ENCODE measurements around the gene MYH7. TPM values are rescaled to one million over a fixed set of nuclear protein-coding genes. Genes with fewer than 3 reads are reported as not detected.

Gene MYH7
- total RNA-seq, 2 donors from 2014 or later = 0.05 to 0.56 TPM

- peaks cover 18% of the 10 kb centered on the region for H3K27me3 Mint-ChIP-seq (ENCODE audit: low read depth)
- H3K4me1 Mint-ChIP-seq (ENCODE audit: low read depth) = peaks cover 10% of the 10 kb centered on the region
- no peaks in the 10 kb centered on the region for H3K36me3 Mint-ChIP-seq (ENCODE audit: insufficient read depth in 2 of 2)
- no peaks in the 10 kb centered on the region for H3K9me3 Mint-ChIP-seq
- H3K27ac Mint-ChIP-seq = no peak overlapping the region
- ATAC-seq (replicated peaks in 1 of 2) (no peak), DNase-seq (no peak)
- no peak overlapping the region for H3K4me3 Mint-ChIP-seq
Observed at GRCh38 chr14:23443881-23444280, 8.4 kb upstream of the MYH7 start.

DNA sequence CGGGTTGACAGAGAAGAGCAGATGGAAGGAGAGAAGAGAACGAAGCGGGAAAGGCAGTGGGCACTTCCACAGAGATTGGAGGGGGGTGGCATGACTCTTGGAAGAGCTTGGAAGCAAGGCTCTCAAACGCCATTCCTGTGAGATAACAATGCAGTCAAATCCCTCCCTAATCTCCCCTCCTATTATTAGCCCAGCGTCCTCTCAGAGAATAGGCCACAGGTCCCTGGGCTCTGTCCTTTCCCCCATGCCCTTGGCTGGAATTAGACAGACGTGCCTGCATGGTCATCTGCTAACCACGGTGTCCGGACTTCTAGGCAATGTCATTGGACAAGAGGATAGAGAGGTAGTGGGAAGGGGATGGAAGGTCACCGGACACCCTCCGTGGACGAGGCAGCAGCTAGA is 8.0 kb upstream of the MYH7 start:
- Mint-ChIP-seq H3K36me3 (ENCODE audit: insufficient read depth in 2 of 2) (no peaks in the 10 kb centered on the region), H3K27me3 (ENCODE audit: low read depth) (peaks cover 18% of the 10 kb centered on the region), H3K4me1 (ENCODE audit: low read depth) (peaks cover 10% of the 10 kb centered on the region), H3K9me3 (no peaks in the 10 kb centered on the region), H3K4me3 (no peak overlapping the region), H3K27ac (no peak overlapping the region)
- DNase-seq (no peak), ATAC-seq (replicated peaks in 1 of 2) (no peak)

DNA sequence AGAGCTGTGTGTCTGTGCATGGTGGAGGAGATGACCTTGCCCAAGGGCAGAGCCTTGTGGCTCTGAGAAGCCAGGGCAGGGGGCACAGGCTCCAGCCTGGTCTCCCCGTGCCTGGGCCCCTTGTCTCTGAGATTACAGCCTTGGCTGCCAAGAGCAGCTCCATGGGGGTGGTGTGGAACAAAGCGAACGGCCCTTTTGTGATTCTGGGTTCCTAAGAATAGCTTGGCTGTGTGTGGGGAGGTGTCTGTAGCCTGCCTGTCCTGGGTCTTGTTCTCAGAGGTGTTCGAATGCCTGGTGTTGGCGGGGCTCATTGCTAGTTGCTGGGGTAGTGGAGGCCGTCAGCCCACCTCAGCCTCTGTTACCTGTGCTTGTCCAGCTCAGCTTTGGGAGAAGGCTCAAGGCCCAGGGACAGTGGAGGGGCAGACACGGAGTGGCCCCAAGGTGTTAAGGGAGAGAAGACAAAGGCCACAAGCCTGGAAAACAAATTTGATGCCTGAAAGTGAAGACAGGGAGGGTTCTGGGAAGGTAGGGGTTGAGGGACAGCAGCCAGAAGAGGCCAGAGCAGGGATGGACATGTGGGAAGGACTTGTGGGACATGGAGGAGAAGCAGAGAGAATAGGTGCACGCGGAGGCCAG is 7.4 kb upstream of the MYH7 start:
- ATAC-seq (replicated peaks in 1 of 2) (no peak), DNase-seq (no peak)
- H3K27me3 Mint-ChIP-seq (ENCODE audit: low read depth) = peaks cover 18% of the 10 kb centered on the region
- no peak overlapping the region for H3K4me3 Mint-ChIP-seq
- no peaks in the 10 kb centered on the region for H3K36me3 Mint-ChIP-seq (ENCODE audit: insufficient read depth in 2 of 2)
- no peaks in the 10 kb centered on the region for H3K9me3 Mint-ChIP-seq
- no peak overlapping the region for H3K27ac Mint-ChIP-seq
- peaks cover 5% of the 10 kb centered on the region for H3K4me1 Mint-ChIP-seq (ENCODE audit: low read depth)

DNA sequence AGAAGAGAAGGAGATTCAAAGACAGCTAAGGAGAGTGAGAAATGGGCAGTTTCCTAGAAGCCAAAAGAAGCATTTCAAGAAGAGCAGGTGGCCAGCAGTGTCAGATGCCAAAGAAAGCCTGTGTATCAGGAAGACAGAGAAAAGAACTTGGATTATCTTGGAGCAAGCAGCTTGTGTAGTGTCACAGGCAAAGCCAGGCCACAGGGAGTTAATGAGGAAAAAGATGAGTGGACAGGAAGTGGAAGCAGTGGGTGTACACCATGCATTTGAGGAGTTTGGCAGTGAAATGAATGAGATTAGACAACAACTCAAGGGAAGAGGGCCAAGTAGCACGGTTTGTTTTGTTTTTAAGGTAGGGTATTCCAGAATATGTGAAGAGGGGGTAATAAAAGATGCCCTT is 5.6 kb upstream of the MYH7 start:
- no peaks in the 10 kb centered on the region for H3K36me3 Mint-ChIP-seq (ENCODE audit: insufficient read depth in 2 of 2)
- no peak overlapping the region for H3K4me3 Mint-ChIP-seq
- peaks cover 18% of the 10 kb centered on the region for H3K27me3 Mint-ChIP-seq (ENCODE audit: low read depth)
- ATAC-seq (replicated peaks in 1 of 2) = no peak
- H3K4me1 Mint-ChIP-seq (ENCODE audit: low read depth) = no peaks in the 10 kb centered on the region
- no peaks in the 10 kb centered on the region for H3K9me3 Mint-ChIP-seq
- no peak for DNase-seq
- H3K27ac Mint-ChIP-seq = no peak overlapping the region

DNA sequence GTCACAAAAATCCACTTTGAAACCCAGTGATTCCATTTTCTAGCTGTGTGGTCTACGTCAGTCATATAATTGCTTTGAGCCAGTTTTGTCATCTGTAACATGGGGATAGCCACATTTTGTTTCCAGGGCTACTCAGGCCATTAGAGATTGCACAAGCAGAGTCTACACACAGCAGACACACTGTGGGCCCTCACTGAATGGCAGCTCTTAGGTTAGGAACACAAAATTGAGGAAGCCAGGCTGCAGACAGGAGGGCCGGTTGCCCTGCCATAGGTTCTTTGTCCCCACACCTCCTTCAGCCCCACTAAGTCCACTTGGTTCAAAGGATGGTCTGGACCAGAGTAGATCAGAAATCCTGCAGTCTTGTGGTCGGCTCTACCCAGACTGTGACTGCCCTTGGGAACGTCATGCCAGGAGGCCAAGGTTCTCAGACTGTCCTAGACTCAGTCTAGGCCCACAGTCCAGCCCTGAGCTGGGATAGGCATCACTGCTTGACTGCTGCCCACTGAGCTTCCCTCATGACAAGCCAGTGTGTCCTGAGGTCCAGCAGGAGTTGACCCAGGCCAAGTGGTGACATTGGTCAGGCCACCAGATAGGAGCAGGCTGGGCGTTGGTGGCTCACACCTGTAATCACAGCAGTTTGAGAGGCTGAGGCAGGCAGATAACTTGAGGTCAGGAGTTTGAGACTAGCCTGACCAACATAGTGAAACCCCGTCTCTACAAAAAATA is 3.8 kb upstream of the MYH7 start:
- Mint-ChIP-seq H3K27me3 (ENCODE audit: low read depth) (peaks cover 27% of the 10 kb centered on the region), H3K36me3 (ENCODE audit: insufficient read depth in 2 of 2) (no peaks in the 10 kb centered on the region), H3K4me3 (no peak overlapping the region), H3K27ac (no peak overlapping the region), H3K9me3 (no peaks in the 10 kb centered on the region), H3K4me1 (ENCODE audit: low read depth) (no peaks in the 10 kb centered on the region)
- no peak for DNase-seq
- no peak for ATAC-seq (replicated peaks in 1 of 2)

DNA sequence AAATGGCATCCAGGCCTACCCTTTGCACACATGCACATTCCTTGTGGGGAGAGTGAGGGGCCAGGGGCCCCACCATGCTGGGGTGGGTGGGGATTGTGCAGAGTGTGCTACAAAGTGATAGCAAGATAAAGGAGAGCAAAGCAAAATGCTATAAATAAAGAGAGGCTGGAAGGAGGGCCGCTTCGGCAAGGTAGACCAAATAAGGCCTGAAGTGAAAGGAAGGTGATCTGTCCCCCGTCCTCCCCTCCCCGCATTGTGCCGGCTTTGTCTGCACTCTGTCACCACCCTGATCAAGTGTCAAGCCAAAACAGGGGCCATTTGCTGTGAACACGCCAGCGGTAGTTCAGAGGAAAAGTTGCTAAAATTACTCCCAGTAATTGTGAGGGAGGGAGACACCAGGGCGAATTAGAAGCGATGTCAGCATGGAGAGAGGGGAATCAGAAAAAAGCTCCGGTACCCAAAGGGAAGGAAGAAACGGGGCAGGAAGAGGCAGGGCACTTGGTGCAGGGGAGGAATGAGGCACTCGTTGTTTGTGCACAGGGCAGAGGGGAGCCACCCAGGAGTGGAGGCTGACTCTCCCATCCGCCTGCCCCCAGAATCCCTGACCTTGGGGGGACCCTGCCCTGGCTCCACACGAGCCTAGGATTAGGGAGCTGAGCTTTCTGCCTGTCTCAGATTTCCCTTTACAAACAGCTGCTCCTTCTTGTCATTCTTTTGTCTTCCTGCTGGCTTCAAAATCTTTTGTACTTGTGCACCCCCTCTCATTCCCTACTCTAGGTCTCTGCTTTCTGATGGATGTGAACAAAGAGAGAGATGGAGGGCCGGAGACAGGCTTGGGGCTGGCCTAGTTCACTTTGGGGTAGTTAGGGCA is 2.9 kb upstream of the MYH7 start:
- no peaks in the 10 kb centered on the region for H3K4me1 Mint-ChIP-seq (ENCODE audit: low read depth)
- DNase-seq (no peak), ATAC-seq (replicated peaks in 1 of 2) (no peak)
- no peak overlapping the region for H3K4me3 Mint-ChIP-seq
- H3K9me3 Mint-ChIP-seq = no peaks in the 10 kb centered on the region
- peaks cover 25% of the 10 kb centered on the region for H3K27me3 Mint-ChIP-seq (ENCODE audit: low read depth)
- no peak overlapping the region for H3K27ac Mint-ChIP-seq
- H3K36me3 Mint-ChIP-seq (ENCODE audit: insufficient read depth in 2 of 2) = no peaks in the 10 kb centered on the region

GRCh38 chr14:23437133-23438100 is 2.0 kb upstream of the MYH7 start:
- H3K27me3 Mint-ChIP-seq (ENCODE audit: low read depth) = peaks cover 15% of the 10 kb centered on the region
- H3K9me3 Mint-ChIP-seq = no peaks in the 10 kb centered on the region
- H3K27ac Mint-ChIP-seq = no peak overlapping the region
- ATAC-seq (replicated peaks in 1 of 2) (no peak), DNase-seq (no peak)
- H3K4me3 Mint-ChIP-seq = no peak overlapping the region
- no peaks in the 10 kb centered on the region for H3K36me3 Mint-ChIP-seq (ENCODE audit: insufficient read depth in 2 of 2)
- no peaks in the 10 kb centered on the region for H3K4me1 Mint-ChIP-seq (ENCODE audit: low read depth)

GRCh38 chr14:23436327-23437132 is 1.1 kb upstream of the MYH7 start:
- ATAC-seq (replicated peaks in 1 of 2) (no peak), DNase-seq (no peak)
- H3K4me3 Mint-ChIP-seq = no peak overlapping the region

GRCh38 chr14:23434488-23435222 is 805 bp downstream of the MYH7 start:
- H3K9me3 Mint-ChIP-seq = no peaks in the 10 kb centered on the region
- no peak for DNase-seq
- H3K4me3 Mint-ChIP-seq = no peak overlapping the region
- H3K27me3 Mint-ChIP-seq (ENCODE audit: low read depth) = peaks cover 11% of the 10 kb centered on the region
- H3K27ac Mint-ChIP-seq = no peak overlapping the region
- no peaks in the 10 kb centered on the region for H3K4me1 Mint-ChIP-seq (ENCODE audit: low read depth)
- H3K36me3 Mint-ChIP-seq (ENCODE audit: insufficient read depth in 2 of 2) = no peaks in the 10 kb centered on the region
- ATAC-seq (replicated peaks in 1 of 2) = no peak

More at GRCh38 chr14:23436327-23437132, 1.1 kb upstream of the MYH7 start:
- no peaks in the 10 kb centered on the region for H3K4me1 Mint-ChIP-seq (ENCODE audit: low read depth)
- no peaks in the 10 kb centered on the region for H3K9me3 Mint-ChIP-seq
- H3K27ac Mint-ChIP-seq = no peak overlapping the region
- no peaks in the 10 kb centered on the region for H3K36me3 Mint-ChIP-seq (ENCODE audit: insufficient read depth in 2 of 2)
- H3K27me3 Mint-ChIP-seq (ENCODE audit: low read depth) = peaks cover 11% of the 10 kb centered on the region

DNA sequence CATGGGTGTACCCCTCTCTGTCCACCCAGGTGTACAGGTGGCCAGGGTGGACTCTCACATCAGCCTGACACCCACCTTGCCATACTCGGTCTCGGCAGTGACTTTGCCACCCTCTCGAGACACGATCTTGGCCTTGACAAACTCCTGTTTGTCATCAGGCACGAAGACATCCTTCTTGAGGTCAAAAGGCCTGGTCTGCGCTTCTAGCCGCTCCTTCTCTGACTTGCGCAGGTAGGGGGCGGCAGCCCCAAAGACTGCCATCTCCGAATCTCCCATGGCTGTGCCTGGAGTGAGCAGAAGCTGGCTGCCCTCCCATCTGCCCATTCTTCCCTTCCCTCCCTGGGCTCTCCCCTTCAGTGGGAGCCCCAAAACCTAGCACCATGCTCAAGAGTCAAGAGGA is 2.0 kb downstream of the MYH7 start:
- DNase-seq (no peak), ATAC-seq (replicated peaks in 1 of 2) (no peak)
- H3K36me3 Mint-ChIP-seq (ENCODE audit: insufficient read depth in 2 of 2) = no peaks in the 10 kb centered on the region
- no peak overlapping the region for H3K4me3 Mint-ChIP-seq
- H3K4me1 Mint-ChIP-seq (ENCODE audit: low read depth) = no peaks in the 10 kb centered on the region
- H3K9me3 Mint-ChIP-seq = no peaks in the 10 kb centered on the region
- peaks cover 11% of the 10 kb centered on the region for H3K27me3 Mint-ChIP-seq (ENCODE audit: low read depth)
- no peak overlapping the region for H3K27ac Mint-ChIP-seq

GRCh38 chr14:23432946-23433345 is 2.5 kb downstream of the MYH7 start:
- no peak overlapping the region for H3K27ac Mint-ChIP-seq
- H3K9me3 Mint-ChIP-seq = no peaks in the 10 kb centered on the region
- ATAC-seq (replicated peaks in 1 of 2) = no peak
- H3K4me1 Mint-ChIP-seq (ENCODE audit: low read depth) = no peaks in the 10 kb centered on the region
- H3K36me3 Mint-ChIP-seq (ENCODE audit: insufficient read depth in 2 of 2) = no peaks in the 10 kb centered on the region
- peaks cover 11% of the 10 kb centered on the region for H3K27me3 Mint-ChIP-seq (ENCODE audit: low read depth)
- DNase-seq = no peak
- H3K4me3 Mint-ChIP-seq = no peak overlapping the region

Measured in activated T-cell treated with anti-CD3 and anti-CD28 coated beads, Interleukin-2, amount 50 U/mL, for 72 hours (primary cell).